ENCODE measurements around the gene DAAM2. TPM values are rescaled to one million over a fixed set of nuclear protein-coding genes. Genes with fewer than 3 reads are reported as not detected.

The DAAM2 gene
- total RNA-seq, 2 experiments from 2014 or later, result 0.09 to 1.1 TPM

GRCh38 chr6:39912446-39912845, 120.3 kb downstream of the DAAM2 start:
- Histone ChIP-seq H3K9me3 (ENCODE audit: low read length) (no peaks in the 10 kb centered on the region), H3K4me1 (ENCODE audit: insufficient read depth, low read length, poor library complexity, severe bottlenecking) (no peaks in the 10 kb centered on the region), H3K9me2 (ENCODE audit: insufficient read depth, low read length) (no peaks in the 10 kb centered on the region), H3K4me2 (ENCODE audit: low read length) (no peak overlapping the region), H2AFZ (ENCODE audit: low read length) (no peak overlapping the region), H3K27ac (ENCODE audit: low read depth, low read length, poor library complexity, severe bottlenecking) (no peak overlapping the region), H3K36me3 (ENCODE audit: insufficient read depth, low read length) (no peaks in the 10 kb centered on the region), H3K4me3 (ENCODE audit: low read depth, low read length, poor library complexity, severe bottlenecking) (no peak overlapping the region), H3K79me2 (ENCODE audit: insufficient read depth, low read depth, low read length) (no peaks in the 10 kb centered on the region), H4K20me1 (ENCODE audit: insufficient read depth, low read length) (no peaks in the 10 kb centered on the region)
- intact Hi-C loops (cut with micrococcal nuclease; ENCODE audit: unreplicated experiment), result no loop called here
- DNase-seq (ENCODE audit: low spot score), result no peak
- ChIA-PET POLR2A (no interaction called here), CTCF (ENCODE audit: unreplicated experiment) (interaction anchor here (1.1 kb wide), 1 partner anchor 117 kb away, joined by 3 read pairs; no protein-coding TSS in a partner anchor)
- BruUV-seq (replicated peaks), result no TSS peak
- TF ChIP-seq EZH2phosphoT487 (IDR thresholded peaks at IDR 0.05; ENCODE audit: borderline replicate concordance, low read depth, low read length), result no peak
- TF ChIP-seq CTCF (conservative IDR thresholded peaks at IDR 0.05; ENCODE audit: low read length), result no peak

GRCh38 chr6:39913391-39913916, 121.3 kb downstream of the DAAM2 start:
- Histone ChIP-seq H3K27ac (ENCODE audit: low read depth, low read length, poor library complexity, severe bottlenecking) (no peak overlapping the region), H2AFZ (ENCODE audit: low read length) (no peak overlapping the region), H3K4me2 (ENCODE audit: low read length) (no peak overlapping the region), H4K20me1 (ENCODE audit: insufficient read depth, low read length) (no peaks in the 10 kb centered on the region), H3K4me1 (ENCODE audit: insufficient read depth, low read length, poor library complexity, severe bottlenecking) (no peaks in the 10 kb centered on the region), H3K9me3 (ENCODE audit: low read length) (no peaks in the 10 kb centered on the region), H3K9me2 (ENCODE audit: insufficient read depth, low read length) (no peaks in the 10 kb centered on the region), H3K79me2 (ENCODE audit: insufficient read depth, low read depth, low read length) (no peaks in the 10 kb centered on the region), H3K36me3 (ENCODE audit: insufficient read depth, low read length) (no peaks in the 10 kb centered on the region), H3K4me3 (ENCODE audit: low read depth, low read length, poor library complexity, severe bottlenecking) (no peak overlapping the region)
- no peak for TF ChIP-seq CTCF (conservative IDR thresholded peaks at IDR 0.05; ENCODE audit: low read length)
- TF ChIP-seq EZH2phosphoT487 (IDR thresholded peaks at IDR 0.05; ENCODE audit: borderline replicate concordance, low read depth, low read length), result no peak
- DNase-seq (ENCODE audit: low spot score), result no peak
- no TSS peak for BruUV-seq (replicated peaks)
- ChIA-PET POLR2A (no interaction called here), CTCF (ENCODE audit: unreplicated experiment) (no interaction called here)
- intact Hi-C loops (cut with micrococcal nuclease; ENCODE audit: unreplicated experiment), result no loop called here

GRCh38 chr6:39914239-39914638, 122.1 kb downstream of the DAAM2 start:
- Histone ChIP-seq H4K20me1 (ENCODE audit: insufficient read depth, low read length) (no peaks in the 10 kb centered on the region), H3K36me3 (ENCODE audit: insufficient read depth, low read length) (no peaks in the 10 kb centered on the region), H3K79me2 (ENCODE audit: insufficient read depth, low read depth, low read length) (no peaks in the 10 kb centered on the region), H3K27ac (ENCODE audit: low read depth, low read length, poor library complexity, severe bottlenecking) (no peak overlapping the region), H3K4me2 (ENCODE audit: low read length) (no peak overlapping the region), H3K4me1 (ENCODE audit: insufficient read depth, low read length, poor library complexity, severe bottlenecking) (no peaks in the 10 kb centered on the region), H3K9me3 (ENCODE audit: low read length) (no peaks in the 10 kb centered on the region), H2AFZ (ENCODE audit: low read length) (no peak overlapping the region), H3K9me2 (ENCODE audit: insufficient read depth, low read length) (no peaks in the 10 kb centered on the region), H3K4me3 (ENCODE audit: low read depth, low read length, poor library complexity, severe bottlenecking) (no peak overlapping the region)
- POLR2A ChIA-PET, result no interaction called here
- DNase-seq (ENCODE audit: low spot score), result no peak
- no TSS peak for BruUV-seq (replicated peaks)
- intact Hi-C loops (cut with micrococcal nuclease; ENCODE audit: unreplicated experiment), result no loop called here
- TF ChIP-seq EZH2phosphoT487 (IDR thresholded peaks at IDR 0.05; ENCODE audit: borderline replicate concordance, low read depth, low read length) (no peak), CTCF (conservative IDR thresholded peaks at IDR 0.05; ENCODE audit: low read length) (no peak)
- CTCF ChIA-PET (ENCODE audit: unreplicated experiment), result no interaction called here

Measured in OCI-LY7 (cell line).